Left lung (tissue), 10 donors: ENCODE data around the gene RBPMS2. TPM values are rescaled to one million over a fixed set of nuclear protein-coding genes. Genes with fewer than 3 reads are reported as not detected.
A peak's percentile ranks its signal among the peaks of the same experiment; 100 is the strongest.
"Not testable (repeated sequence)": the region's sequence is repeated elsewhere in the genome, so short reads cannot be mapped to it uniquely, and the experiment has no call there.

Experiments
- ATAC-seq: fragments of 200-7000 bp; cut with Tn5 transposase; one replicate; pipeline ENCODE4 v1.9.1; 2020; ENCODE audit warnings: moderate library complexity
- DNase-seq, 4 donors: peaks; one replicate each; pipeline ENCODE4 v3.0.0-alpha.2; 2013 to 2020
- H3K27ac ChIP-seq, 2 donors: fragments of 200-600 bp; sonication (generic) in 1 of 2; one replicate each; pipeline versions ENCODE4 v1.5.0 to v1.8.0; 2020 to 2021
- H3K27me3 ChIP-seq, 2 donors: fragments of 200-600 bp; sonication (generic) in 1 of 2; one replicate each; pipeline versions ENCODE4 v1.5.0 to v1.8.0; 2020 to 2021
- H3K36me3 ChIP-seq, 2 donors: fragments of 200-600 bp; sonication (generic) in 1 of 2; one replicate each; pipeline versions ENCODE4 v1.5.0 to v1.8.0; 2020 to 2021
- H3K4me1 ChIP-seq, 2 donors: fragments of 200-600 bp; one replicate each; pipeline ENCODE4 v1.8.0; 2021
- H3K4me3 ChIP-seq, 2 donors: fragments of 200-600 bp; sonication (generic) in 1 of 2; one replicate each; pipeline versions ENCODE4 v1.5.0 to v1.8.0; 2020 to 2021; ENCODE audit warnings: mild to moderate bottlenecking in 1 of 2
- H3K9me3 ChIP-seq, 2 donors: fragments of 200-600 bp; sonication (generic) in 1 of 2; one replicate each; pipeline versions ENCODE4 v1.5.0 to v1.8.0; 2020 to 2021
- CTCF ChIP-seq, 2 donors: fragments of 200-600 bp; sonication (generic) in 1 of 2; IDR thresholded peaks; one replicate each; pipeline versions ENCODE4 v1.5.0 to v1.8.0; 2021; ENCODE audit warnings: antibody characterized with exemption in 2 of 2
- intact Hi-C, 2 donors: fragments of 100-400 bp; cut with DNase I; formaldehyde crosslinking; loops; one replicate each; pipeline versions ENCODE4 v1.11.2 to v1.14.2; 2022
- polyA plus RNA-seq, 6 donors: library from polyadenylated mRNA; unstranded; fragments of 120-200 nt; gene quantifications; one replicate each; pipeline ENCODE4 v1.2.1, GENCODE V29; 2013; ENCODE audit not compliant: insufficient read length in 6 of 6
- total RNA-seq, 2 donors: library from RNA; stranded (reverse); fragmentation: NEBNext Ultra II Directional; extraction: Animal tissue kit (Norgen Biotek cat#: 25700); gene quantifications; one replicate each; pipeline ENCODE4 v1.2.1, GENCODE V29; 2021
- donor health status: DM: no; HTN: yes; CAD: no.
- donor health status: DM: no; HTN: no; CAD: no.

The RBPMS2 gene
- total and polyA plus RNA-seq, 8 donors = 3.7 to 12.7 (median 6.8) TPM

- no peak for TF ChIP-seq CTCF (IDR thresholded peaks at IDR 0.05)
- intact Hi-C loops = no loop called here
- ATAC-seq (no peak), DNase-seq (peak in 1 of 4 donors; percentile 1)
- Histone ChIP-seq H3K36me3 (no peaks in the 10 kb centered on the region), H3K4me1 (peaks cover 5 to 16% of the 10 kb centered on the region in 2 donors), H3K4me3 (no peak overlapping the region), H3K27ac (no peak overlapping the region), H3K27me3 (peaks cover 0 to 5% of the 10 kb centered on the region in 2 donors), H3K9me3 (no peaks in the 10 kb centered on the region)
Observed at GRCh38 chr15:64743691-64744090, 31.7 kb downstream of the RBPMS2 start.

- TF ChIP-seq CTCF (IDR thresholded peaks at IDR 0.05) = no peak
- DNase-seq (peak in 1 of 4 donors; percentile 60), ATAC-seq (no peak)
- no peaks in the 10 kb centered on the region for H3K9me3 ChIP-seq
- intact Hi-C loops = no loop called here
- H3K27ac ChIP-seq = no peak overlapping the region
- no peaks in the 10 kb centered on the region for H3K36me3 ChIP-seq
- no peak overlapping the region for H3K4me3 ChIP-seq
- peaks cover 5 to 16% of the 10 kb centered on the region in 2 donors for H3K4me1 ChIP-seq
- peaks cover 0 to 5% of the 10 kb centered on the region in 2 donors for H3K27me3 ChIP-seq
Observed at GRCh38 chr15:64742921-64743320, 32.5 kb downstream of the RBPMS2 start.

GRCh38 chr15:64742385-64742784, 33.0 kb downstream of the RBPMS2 start:
- intact Hi-C loops = no loop called here
- Histone ChIP-seq H3K36me3 (no peaks in the 10 kb centered on the region), H3K4me1 (peaks cover 5 to 16% of the 10 kb centered on the region in 2 donors), H3K27ac (no peak overlapping the region), H3K4me3 (no peak overlapping the region), H3K27me3 (peaks cover 0 to 5% of the 10 kb centered on the region in 2 donors), H3K9me3 (no peaks in the 10 kb centered on the region)
- no peak for TF ChIP-seq CTCF (IDR thresholded peaks at IDR 0.05)
- ATAC-seq (no peak), DNase-seq (peak in 1 of 4 donors; percentile 68)

- H3K27me3 ChIP-seq, H3K27ac ChIP-seq, H3K4me3 ChIP-seq, ATAC-seq, H3K36me3 ChIP-seq, intact Hi-C loops, H3K9me3 ChIP-seq: not testable (repeated sequence)
- H3K4me1 ChIP-seq = peaks cover 5 to 16% of the 10 kb centered on the region in 2 donors
- DNase-seq = peak in 1 of 4 donors; percentile 65
Observed at GRCh38 chr15:64741708-64742107, 33.7 kb downstream of the RBPMS2 start.

GRCh38 chr15:64740311-64741170, 34.8 kb downstream of the RBPMS2 start:
- Histone ChIP-seq H3K27ac (peak overlapping the region; percentile 59 to 67), H3K4me1 (peaks cover 5 to 16% of the 10 kb centered on the region in 2 donors), H3K36me3 (no peaks in the 10 kb centered on the region), H3K27me3 (no peaks in the 10 kb centered on the region), H3K4me3 (no peak overlapping the region), H3K9me3 (no peaks in the 10 kb centered on the region)
- ATAC-seq = peak; percentile 86
- peak; percentile 65 to 79 (median 69) for DNase-seq
- no peak for TF ChIP-seq CTCF (IDR thresholded peaks at IDR 0.05)
- intact Hi-C loops = no loop called here
